OCI-LY3 (cell line): ENCODE data around the gene TMEM88.

Source experiments
- H2AFZ ChIP-seq: fragments of 200-600, 300-600 bp; shearing (Covaris generic); 2 replicates; pipeline ENCODE4 v1.6.0; 2014; ENCODE audit warnings: antibody characterized with exemption, low read depth, low read length
- H3K27ac ChIP-seq: fragments of 200-600, 300-600 bp; sonication (generic); 2 replicates; pipeline ENCODE4 v1.5.1; 2014; ENCODE audit warnings: mild to moderate bottlenecking, low read length, moderate library complexity, mixed read lengths
- H3K27me3 ChIP-seq: fragments of 200-600, 300-600 bp; sonication (generic); 2 replicates; pipeline ENCODE4 v1.6.1; 2014; ENCODE audit warnings: low read depth, low read length, mixed read lengths
- H3K36me3 ChIP-seq: fragments of 200-600, 300-600 bp; sonication (generic); replicated peaks from 2 replicates; pipeline ENCODE3; 2014; ENCODE audit warnings: low read depth, low read length, mixed read lengths
- H3K4me1 ChIP-seq: fragments of 300-600, 200-600 bp; sonication (generic); 2 replicates; pipeline ENCODE4 v1.6.1; 2014; ENCODE audit warnings: low read length, mixed read lengths
- H3K4me2 ChIP-seq: fragments of 200-600, 300-600 bp; sonication (generic); 2 replicates; pipeline ENCODE4 v1.6.1; 2014; ENCODE audit warnings: low read length, mixed read lengths
- H3K4me3 ChIP-seq: fragments of 300-600, 200-600 bp; sonication (generic); 2 replicates; pipeline ENCODE4 v1.5.1; 2014; ENCODE audit warnings: antibody characterized with exemption, mild to moderate bottlenecking, low read length, moderate library complexity
- H3K79me2 ChIP-seq: fragments of 300-600, 200-600 bp; shearing (Covaris generic); 2 replicates; pipeline ENCODE4 v1.6.1; 2014; ENCODE audit warnings: mild to moderate bottlenecking, low read length, mixed read lengths
- H3K9ac ChIP-seq: fragments of 300-600, 200-600 bp; shearing (Covaris generic); 2 replicates; pipeline ENCODE4 v1.6.0; 2014; ENCODE audit warnings: mild to moderate bottlenecking, low read length, moderate library complexity
- H3K9me3 ChIP-seq: fragments of 200-600, 300-600 bp; shearing (Covaris generic); 2 replicates; pipeline ENCODE4 v1.6.1; 2014; ENCODE audit warnings: low read length, mixed read lengths; ENCODE audit not compliant: insufficient read depth
- H4K20me1 ChIP-seq: fragments of 200-600, 300-600 bp; sonication (generic); 2 replicates; pipeline ENCODE4 v1.6.1; 2016; ENCODE audit warnings: low read length, mixed read lengths; ENCODE audit not compliant: insufficient read depth
- EZH2phosphoT487 ChIP-seq: fragments of 200-600 bp; shearing (Covaris generic); IDR thresholded peaks from 2 replicates; pipeline ENCODE4 v1.6.1; 2018; ENCODE audit warnings: antibody characterized with exemption, mixed run types, low read depth
- TF ChIP-seq, protein P1 (sequence below): fragments of 200-600, 300-600 bp; sonication (generic); IDR thresholded peaks from 2 replicates; pipeline ENCODE4 v1.5.1; 2014; ENCODE audit warnings: antibody characterized with exemption, low read length, low read depth

Gene TMEM88

DNA sequence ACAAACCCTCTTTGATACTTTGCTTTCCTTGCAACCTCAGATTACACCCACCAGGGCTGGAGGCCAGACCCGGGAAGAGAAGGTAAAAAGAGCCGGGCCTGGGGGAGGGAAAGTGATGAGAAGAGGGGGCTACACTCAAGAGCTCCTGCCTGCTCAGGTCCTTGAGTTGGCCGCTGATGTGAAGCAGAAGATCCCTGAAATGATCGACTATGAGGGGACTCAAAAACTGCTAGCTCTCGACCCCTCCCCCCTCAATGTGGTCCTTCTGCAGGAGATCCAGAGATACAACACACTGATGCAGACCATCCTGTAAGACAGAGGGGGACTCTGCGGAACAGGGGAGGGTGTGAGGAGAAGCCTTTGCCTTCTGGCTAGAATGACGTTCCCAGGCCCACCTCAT is 23.6 kb upstream of the TMEM88 start:
- Histone ChIP-seq H3K4me1 (peaks cover 7% of the 10 kb centered on the region), H2AFZ (no peak overlapping the region), H3K27ac (no peak overlapping the region), H3K4me2 (no peak overlapping the region), H3K9me3 (no peaks in the 10 kb centered on the region), H3K27me3 (0 out of 2 replicates have a peak, but pooled peaks cover 3% of the 10 kb centered on the region), H4K20me1 (no peaks in the 10 kb centered on the region), H3K9ac (no peak overlapping the region), H3K4me3 (no peak overlapping the region), H3K79me2 (peaks cover 4% of the 10 kb centered on the region; the same call in 1 of the 2 replicates), H3K36me3 (no peaks in the 10 kb centered on the region)
- TF ChIP-seq, protein P1, sequence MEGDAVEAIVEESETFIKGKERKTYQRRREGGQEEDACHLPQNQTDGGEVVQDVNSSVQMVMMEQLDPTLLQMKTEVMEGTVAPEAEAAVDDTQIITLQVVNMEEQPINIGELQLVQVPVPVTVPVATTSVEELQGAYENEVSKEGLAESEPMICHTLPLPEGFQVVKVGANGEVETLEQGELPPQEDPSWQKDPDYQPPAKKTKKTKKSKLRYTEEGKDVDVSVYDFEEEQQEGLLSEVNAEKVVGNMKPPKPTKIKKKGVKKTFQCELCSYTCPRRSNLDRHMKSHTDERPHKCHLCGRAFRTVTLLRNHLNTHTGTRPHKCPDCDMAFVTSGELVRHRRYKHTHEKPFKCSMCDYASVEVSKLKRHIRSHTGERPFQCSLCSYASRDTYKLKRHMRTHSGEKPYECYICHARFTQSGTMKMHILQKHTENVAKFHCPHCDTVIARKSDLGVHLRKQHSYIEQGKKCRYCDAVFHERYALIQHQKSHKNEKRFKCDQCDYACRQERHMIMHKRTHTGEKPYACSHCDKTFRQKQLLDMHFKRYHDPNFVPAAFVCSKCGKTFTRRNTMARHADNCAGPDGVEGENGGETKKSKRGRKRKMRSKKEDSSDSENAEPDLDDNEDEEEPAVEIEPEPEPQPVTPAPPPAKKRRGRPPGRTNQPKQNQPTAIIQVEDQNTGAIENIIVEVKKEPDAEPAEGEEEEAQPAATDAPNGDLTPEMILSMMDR, result no peak
- no peak for TF ChIP-seq EZH2phosphoT487

DNA sequence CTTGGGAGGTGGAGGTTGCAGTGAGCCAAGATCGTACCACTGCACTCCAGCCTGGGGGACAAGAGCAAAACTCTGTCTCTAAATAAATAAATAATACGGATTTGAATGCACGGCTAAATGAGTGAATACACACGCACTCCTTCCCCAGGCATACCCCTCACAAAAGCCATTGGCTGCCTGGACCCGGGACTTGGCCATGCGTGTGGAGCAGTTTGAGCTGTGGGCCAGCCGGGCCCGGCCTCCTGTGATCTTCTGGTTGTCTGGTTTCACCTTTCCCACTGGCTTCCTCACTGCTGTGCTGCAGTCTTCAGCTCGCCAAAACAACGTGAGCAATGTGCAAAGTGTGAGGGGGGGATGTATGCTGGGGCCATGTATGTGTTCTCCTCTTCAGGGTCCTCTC is 22.4 kb upstream of the TMEM88 start:
- no peak overlapping the region for H3K27ac ChIP-seq
- no peak overlapping the region; the same call in 1 of the 2 replicates for H3K4me2 ChIP-seq
- no peak overlapping the region for H3K9ac ChIP-seq
- H3K4me3 ChIP-seq, result no peak overlapping the region
- TF ChIP-seq, protein P1, result no peak
- TF ChIP-seq EZH2phosphoT487, result no peak
- H3K36me3 ChIP-seq, result no peaks in the 10 kb centered on the region
- peaks cover 12% of the 10 kb centered on the region for H3K4me1 ChIP-seq
- no peaks in the 10 kb centered on the region for H3K27me3 ChIP-seq
- H4K20me1 ChIP-seq, result no peaks in the 10 kb centered on the region
- H2AFZ ChIP-seq, result no peak overlapping the region
- peaks cover 16% of the 10 kb centered on the region for H3K79me2 ChIP-seq
- H3K9me3 ChIP-seq, result no peaks in the 10 kb centered on the region

DNA sequence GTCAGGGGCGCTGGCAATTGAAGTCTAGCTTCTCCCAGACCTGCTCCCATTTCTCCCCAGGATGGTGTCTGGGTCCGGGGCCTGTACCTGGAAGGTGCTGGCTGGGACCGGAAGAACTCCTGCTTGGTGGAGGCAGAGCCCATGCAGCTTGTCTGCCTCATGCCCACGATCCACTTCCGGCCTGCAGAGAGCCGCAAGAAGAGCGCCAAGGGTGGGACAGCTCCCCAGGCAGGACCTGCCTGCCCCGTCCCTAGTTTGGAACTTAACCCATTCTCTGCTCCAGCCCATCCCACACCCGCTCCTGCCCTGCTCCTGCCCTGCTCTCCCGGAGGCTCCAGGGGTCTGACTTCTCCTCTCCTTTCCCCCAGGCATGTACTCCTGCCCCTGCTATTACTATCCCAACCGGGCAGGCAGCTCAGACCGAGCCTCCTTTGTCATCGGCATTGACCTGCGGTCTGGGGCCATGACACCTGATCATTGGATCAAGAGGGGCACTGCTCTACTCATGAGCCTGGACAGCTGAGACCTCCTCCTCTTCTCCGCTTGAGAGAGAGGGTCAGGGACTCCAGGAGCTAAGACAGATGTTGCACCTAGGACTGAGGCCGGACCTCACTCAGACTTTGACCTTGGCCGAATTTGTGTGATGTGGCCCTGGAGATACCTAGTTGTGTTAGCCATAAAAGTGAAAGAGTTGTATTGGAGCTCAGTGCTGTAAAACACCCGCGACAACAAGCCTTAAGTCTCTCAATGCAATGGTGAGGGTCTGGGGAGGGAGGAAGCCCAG is 21.7 kb upstream of the TMEM88 start:
- Histone ChIP-seq H3K27me3 (no peaks in the 10 kb centered on the region), H4K20me1 (no peaks in the 10 kb centered on the region), H2AFZ (no peak overlapping the region), H3K79me2 (peaks cover 22% of the 10 kb centered on the region), H3K9ac (peak overlapping the region; percentile 17; the same call in 1 of the 2 replicates), H3K4me3 (peak overlapping the region; percentile 97), H3K27ac (no peak overlapping the region), H3K9me3 (no peaks in the 10 kb centered on the region), H3K4me1 (peaks cover 14% of the 10 kb centered on the region), H3K36me3 (no peaks in the 10 kb centered on the region), H3K4me2 (peak overlapping the region; percentile 93)
- no peak for TF ChIP-seq EZH2phosphoT487
- TF ChIP-seq, protein P1, result no peak

DNA sequence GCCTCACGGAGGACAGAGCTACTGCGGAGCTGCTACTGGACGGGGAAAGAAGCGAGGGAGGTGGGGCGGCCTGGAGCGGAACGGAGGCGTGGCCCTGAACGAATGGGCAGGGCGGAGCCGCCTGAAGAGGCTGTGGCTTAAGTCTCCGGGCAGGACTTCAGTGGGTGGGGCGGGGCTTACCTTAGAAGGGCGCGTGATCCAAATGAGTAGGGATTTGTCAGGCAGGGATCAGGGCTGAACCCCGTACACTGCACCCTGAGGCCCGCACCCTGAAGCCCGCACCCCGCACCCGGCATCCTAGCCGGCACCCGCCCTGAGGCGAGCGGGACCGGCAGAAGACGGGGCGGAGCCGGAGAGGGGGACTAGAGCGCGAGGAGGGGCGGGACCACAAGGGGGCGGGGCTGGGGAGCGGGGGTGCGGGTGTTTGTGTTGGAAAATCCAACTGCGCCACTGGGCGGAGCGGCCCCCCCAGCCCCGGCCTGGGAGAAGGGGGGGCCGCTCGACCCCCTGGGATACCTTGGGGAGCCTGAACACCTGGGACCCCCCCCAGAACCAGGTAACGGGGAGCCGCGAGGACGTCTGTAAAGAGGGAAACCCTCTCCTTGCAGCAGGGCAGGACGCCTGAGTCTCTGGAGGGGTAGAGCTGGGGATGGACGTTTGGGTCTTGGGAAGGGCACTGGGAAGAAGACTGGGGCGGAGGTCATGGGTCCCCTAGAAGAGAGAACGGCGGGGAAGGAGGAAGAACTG is 20.9 kb upstream of the TMEM88 start, which contains the start of gene KDM6B:
Gene KDM6B (plus strand): TSS at position 423 of the 747 bp plus-strand sequence. CDS start 11,338 bp downstream, outside the sequence.
- TF ChIP-seq EZH2phosphoT487, result no peak
- TF ChIP-seq, protein P1, result no peak
- no peaks in the 10 kb centered on the region for H3K36me3 ChIP-seq
- H3K4me1 ChIP-seq, result peaks cover 21% of the 10 kb centered on the region
- peak within 1 kb of the TSS; percentile 90 for H3K27ac ChIP-seq
- peaks cover 28% of the 10 kb centered on the region for H3K79me2 ChIP-seq
- H3K9me3 ChIP-seq, result no peaks in the 10 kb centered on the region
- H3K9ac ChIP-seq, result peak within 1 kb of the TSS; percentile 75
- peak within 1 kb of the TSS; percentile 97 for H3K4me3 ChIP-seq
- 0 out of 2 replicates have a peak within 1 kb of the TSS, but pooled peaks have one; percentile 36 for H2AFZ ChIP-seq
- peaks cover 6% of the 10 kb centered on the region for H4K20me1 ChIP-seq
- H3K27me3 ChIP-seq, result no peaks in the 10 kb centered on the region
- H3K4me2 ChIP-seq, result peak within 1 kb of the TSS; percentile 93
